Activated CD4-positive, alpha-beta T cell treated with anti-CD3 and anti-CD28 coated beads for 48 hours (primary cell): ENCODE results near the gene GOLT1A.

ENCODE experiments used
- DNase-seq: peaks from one replicate; pipeline ENCODE4 v3.0.0-alpha.2; 2020

Gene GOLT1A

DNA sequence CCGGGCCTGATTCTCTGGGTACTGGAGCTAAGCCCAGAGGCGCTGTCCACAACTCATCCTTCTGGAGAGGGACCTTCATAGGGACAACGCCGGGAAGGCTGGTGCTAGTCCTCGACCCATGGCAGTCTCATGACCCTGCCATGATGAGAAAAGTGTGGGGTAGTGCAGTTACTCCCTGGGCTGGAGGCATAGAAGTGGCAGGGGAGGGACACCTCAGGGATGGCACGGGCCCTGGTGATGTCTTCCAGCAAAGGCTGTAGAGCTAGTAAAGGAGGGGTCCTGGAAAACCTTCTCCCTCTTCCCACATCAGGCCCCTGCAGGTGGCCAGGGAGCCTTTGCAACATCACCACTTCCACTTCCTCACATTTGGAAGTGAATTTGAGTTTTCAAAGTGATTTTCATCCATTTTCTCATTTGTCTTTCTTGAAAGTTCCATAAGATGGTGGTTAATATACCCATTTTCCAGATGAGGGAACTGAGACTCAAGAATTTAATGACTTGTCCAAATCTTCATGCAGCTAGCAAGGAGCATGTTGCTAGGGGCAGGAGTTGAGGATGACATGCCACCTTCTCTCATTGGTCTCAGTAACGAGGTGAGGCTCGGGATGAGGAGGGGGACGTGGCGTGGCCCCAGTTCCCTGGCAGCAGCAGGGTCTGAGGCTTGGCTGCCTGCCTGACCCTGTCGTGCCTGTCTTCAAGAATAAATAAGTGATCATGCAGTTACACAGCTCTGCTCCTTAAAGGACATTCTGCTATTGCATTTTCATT is 3.3 kb upstream of the GOLT1A start:
- no peak for DNase-seq

GRCh38 chr1:204216236-204216635 is 2.4 kb upstream of the GOLT1A start:
- no peak for DNase-seq

DNA sequence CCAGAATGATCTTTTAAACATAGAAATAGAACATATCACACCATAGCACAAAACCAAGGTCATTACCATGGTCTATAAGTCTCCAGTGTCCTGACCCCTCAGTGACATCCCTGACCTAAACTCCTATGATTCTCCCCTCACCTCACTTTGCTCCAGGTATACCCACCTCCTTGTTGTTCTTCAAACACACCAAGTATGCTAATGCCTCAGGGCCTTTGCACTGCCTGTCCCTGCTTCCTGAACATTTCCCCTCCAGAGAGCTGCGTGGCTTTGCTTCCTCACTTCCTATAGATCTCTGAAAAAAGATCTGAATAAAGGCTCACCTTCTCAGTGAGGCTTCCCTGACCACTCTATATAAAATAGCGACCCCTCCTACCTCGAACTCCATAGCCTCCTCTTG is 1.1 kb downstream of the GOLT1A start:
- no peak for DNase-seq

GRCh38 chr1:204211046-204211445 is 2.7 kb downstream of the GOLT1A start:
- no peak for DNase-seq

DNA sequence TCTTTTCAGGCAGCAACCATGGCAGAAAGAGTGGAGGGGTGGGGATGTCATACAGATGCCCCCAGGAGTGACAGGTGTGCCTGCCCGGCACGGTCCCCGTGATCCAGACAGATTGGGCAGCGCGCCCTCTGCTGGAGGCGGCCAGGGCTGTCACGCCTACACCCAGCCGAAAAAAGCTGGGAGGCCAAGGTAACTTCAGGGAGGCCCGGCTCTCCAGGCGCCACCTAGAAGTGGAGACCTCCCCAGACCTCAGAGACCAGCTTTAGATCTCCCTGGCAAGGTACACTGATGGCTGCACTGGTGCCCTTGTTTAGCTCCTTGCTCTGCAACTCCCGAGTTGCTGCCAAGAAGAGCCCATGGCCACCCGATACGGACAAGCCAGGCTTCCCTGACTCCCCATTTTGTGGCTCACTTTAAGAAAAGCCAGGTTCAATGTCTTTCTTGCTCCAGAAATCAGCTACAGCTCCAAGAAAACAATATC is 6.6 kb downstream of the GOLT1A start:
- peak; percentile 85 for DNase-seq

GRCh38 chr1:204206121-204206520 is 7.7 kb downstream of the GOLT1A start:
- no peak for DNase-seq

DNA sequence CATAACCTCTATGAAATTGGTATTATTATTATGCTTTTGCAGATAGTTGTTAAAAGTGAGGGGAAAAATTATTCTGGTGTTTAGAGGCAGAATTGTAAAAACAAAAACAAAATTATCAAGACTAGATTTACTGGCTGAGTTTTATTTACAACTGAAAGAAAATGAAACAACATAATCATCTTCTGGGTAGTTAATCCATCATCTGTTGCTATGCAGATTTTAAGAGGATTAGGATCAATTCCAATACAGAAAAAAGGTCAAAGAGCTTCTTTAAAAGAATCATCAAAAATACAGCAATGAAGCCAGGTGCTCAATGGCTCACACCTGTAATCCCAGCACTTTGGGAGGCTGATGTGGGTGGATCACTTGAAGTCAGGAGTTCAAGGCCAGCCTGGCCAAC is 8.3 kb downstream of the GOLT1A start:
- no peak for DNase-seq

DNA sequence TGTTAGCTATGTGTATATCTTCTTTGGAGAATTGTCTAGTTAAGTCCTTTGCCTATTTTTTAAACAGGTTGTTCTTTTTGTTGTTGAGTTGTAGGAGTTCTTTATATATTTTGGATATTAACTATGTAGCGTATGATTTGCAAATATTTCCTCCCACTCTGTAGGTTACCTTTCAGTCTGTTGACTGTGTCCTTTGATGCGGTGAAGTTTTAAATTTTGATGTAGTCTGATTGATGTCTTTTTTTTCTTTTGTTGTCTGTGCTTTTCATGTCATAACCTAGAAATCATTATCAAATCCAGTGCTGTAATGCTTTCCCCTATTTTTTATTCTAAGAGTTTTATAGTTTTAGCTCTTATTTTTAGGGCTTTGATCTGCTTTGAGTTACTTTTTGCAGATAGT is 8.8 kb downstream of the GOLT1A start:
- no peak for DNase-seq

DNA sequence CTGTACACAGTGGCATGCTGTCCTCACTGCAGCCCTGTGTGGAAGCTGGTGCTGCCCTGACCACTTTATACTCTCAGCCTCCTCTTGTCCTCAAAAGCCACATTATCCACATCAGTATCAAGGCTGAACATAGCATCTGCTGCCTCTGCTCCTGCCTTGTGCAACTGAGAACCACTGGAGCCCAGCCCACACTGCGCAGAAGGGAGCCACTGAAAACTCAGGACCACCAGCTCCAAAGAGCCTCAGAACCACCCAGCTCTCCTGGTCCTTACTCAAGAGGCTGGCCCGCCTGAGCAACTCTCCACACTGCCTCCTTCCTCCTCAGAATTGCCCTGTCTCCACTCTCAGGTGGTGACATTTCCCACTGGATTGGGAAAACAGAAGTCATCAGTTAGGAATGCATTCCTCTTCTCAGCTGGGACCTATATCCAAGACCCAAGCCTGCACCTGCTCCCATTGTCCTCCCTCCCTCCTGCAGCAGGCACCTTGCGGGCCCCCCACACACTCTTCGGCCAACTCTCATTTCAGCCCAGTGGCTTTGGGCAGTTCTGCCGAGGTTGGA is 10.5 kb downstream of the GOLT1A start:
- DNase-seq = no peak

DNA sequence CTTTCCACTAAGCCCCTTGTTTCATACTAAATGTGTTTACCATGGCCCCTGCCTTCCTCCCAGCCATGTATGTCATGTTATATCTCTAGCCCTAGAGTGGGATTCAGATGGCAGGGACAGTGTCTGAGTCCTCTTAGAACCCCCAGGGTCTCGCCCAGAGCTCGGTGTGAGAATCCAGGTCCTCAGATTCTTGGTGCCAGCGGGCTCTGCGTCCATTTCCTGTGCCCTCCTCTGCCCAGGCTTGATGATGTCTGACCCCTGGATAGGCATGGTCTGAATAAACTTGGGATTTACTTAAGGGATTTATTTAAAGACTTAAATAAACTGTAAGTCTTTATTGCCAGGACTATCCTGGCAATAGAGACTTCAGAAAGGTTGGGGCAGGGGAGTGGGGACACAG is 11.3 kb downstream of the GOLT1A start:
- DNase-seq = no peak

DNA sequence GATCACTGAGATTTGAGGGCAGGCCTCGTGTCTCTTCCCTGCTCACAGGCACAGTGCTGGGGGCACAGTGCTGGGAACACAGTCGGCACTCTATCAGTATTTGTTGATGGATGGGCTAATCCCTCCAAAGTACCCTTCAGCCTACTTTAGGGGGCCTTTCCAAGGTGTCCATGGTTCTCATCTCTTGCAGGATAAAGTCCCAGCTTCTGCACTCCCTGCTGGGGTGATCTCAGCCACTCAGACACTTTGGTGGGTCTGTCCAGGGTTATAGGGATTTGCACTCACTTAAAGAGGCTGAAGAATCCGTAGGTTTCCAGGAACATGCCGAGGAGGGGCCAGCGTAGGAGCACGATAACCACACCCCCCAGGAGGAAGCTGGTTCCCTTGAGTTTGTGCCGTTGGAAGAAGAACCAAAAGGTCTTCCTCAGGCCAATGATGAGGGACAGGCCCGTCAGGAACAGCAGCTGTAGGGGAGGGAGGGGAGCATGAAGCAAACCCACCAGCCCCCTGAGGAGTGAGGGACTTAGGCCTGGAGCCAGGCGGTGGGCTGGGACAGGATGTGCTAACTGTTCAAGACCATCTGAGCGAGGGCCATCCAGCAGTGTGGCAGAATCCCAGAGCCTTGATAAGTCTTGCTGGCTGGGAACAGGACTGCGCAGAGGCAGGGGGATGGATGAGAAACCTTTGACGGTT is 12.3 kb downstream of the GOLT1A start:
- no peak for DNase-seq

GRCh38 chr1:204199579-204199978 is 14.2 kb downstream of the GOLT1A start:
- no peak for DNase-seq

GRCh38 chr1:204198348-204199340 is 15.1 kb downstream of the GOLT1A start:
- no peak for DNase-seq

DNA sequence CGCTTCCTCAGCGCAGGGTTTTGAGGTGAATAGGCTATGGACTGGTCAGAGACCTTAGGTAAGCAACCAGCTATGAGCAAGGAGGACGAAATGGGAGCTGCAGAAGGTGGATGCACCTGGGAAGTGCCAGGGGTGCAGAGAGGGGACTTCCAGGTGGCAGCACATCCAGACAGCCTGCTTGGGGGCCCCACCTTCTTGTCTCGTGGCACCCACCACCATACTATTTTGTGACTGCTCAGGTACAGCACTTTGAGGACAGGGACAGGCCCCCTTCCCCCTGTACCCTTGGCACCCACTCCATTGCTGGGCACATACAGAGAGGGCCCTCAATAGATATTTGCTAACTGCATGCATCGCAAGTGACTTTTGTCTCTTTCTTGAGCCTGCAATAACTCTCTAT is 16.7 kb downstream of the GOLT1A start:
- no peak for DNase-seq

DNA sequence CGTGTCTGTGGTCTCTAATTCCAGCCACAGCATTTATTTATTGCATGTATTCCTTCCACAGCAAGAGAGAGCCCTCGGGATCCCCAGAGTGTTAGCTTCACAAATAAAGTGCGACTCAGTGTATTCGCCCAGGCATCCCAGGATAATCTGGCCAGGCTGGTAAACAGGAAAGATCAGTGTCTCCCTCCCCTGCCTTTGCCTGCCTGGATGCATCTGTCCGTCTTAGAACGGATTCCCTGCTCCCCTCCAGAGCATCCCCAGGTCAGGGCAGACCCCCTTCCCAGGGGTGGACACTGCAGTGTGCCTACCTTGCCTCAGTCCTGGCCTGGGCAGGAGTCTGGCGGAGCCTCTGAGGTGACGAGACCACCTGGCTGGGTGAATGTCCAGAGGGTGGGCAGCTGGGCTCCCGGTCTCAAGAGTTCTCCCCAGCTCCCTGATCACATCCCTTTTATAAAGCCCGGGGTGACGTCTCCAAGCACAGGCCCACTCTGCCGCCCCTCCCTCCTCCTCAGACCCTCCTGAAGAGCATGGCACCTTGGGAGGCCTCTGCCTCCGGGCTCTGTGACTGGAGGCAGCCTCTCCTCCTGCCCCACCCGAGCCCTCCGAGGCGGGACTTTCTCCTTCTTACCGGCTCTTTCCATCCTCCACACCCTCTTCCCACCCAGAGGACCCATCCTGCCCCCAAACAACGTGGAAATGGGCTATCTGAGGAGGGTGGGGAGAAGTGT is 17.6 kb downstream of the GOLT1A start, which contains the start of gene KISS1:
Gene KISS1, minus strand, starts transcription at position 424 of the 728 bp plus-strand sequence. CDS start 3,615 bp downstream, outside the sequence.
- DNase-seq = no peak

GRCh38 chr1:204194771-204195170 is 19.0 kb downstream of the GOLT1A start:
- no peak for DNase-seq

GRCh38 chr1:204194080-204194479 is 19.7 kb downstream of the GOLT1A start:
- no peak for DNase-seq

DNA sequence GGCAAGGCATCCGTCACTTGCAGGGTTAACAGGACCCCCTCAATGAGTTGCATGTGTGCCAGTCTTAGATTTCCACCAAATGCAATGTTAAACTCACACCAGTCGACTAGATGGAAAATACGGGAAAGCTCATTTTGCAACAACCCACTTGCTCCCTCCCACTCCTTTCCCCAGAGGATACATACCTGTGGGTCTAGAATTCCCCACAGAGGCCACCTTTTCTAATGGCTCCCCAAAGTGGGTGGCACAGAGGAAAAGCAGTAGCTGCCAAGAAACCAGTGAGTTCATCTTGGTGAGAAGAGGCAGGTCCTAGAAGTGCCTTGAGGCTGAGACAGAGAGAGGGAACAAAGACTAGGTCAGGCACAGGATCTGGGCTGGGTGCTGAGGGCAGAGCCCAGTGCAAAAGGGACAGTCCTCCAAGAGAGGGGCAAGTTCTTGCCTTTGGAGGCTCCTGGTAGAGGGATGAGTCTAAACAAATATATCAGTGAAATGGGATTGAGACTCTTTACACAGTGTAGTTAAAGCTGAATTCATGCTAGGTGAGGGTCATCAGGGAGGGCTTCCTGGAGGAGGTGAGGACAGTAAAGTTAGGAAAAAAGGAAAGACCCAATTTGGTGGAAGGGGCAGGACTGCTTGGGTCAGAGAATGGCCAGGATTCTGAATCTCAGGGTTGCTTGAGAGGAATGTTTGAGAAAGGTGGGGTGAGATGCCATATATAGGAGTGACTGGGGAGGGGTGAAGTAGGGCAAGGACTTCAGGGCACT is 21.0 kb downstream of the GOLT1A start:
- DNase-seq = no peak

GRCh38 chr1:204192046-204192445 is 21.7 kb downstream of the GOLT1A start:
- DNase-seq = no peak

DNA sequence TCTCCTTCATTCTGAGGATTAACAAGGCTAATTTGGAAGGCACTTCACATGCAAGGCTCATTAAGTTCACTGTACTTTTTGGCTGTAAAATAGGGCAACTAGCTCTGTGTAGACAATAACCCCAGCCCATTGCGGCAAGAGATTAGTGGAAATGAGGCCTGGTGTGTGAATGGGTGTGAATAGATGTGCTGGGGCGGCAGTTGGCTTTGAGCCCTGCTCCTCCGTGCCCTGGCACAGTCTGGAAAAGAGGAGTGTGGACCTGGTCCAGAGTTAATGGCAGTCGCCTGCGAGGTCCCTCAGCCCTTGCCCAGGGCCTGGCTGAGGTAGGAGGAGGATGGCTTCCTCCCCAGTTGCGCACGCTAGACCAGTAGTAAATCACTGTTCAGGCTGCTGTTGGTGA is 22.3 kb downstream of the GOLT1A start:
- no peak for DNase-seq
